Effector CD8-positive, alpha-beta T cell (primary cell): ENCODE data around the gene RTN4RL1.
"Not testable (repeated sequence)": the region's sequence is repeated elsewhere in the genome, so short reads cannot be mapped to it uniquely, and the experiment has no call there.

Source experiments
- DNase-seq: peaks from one replicate; lab custom pipeline; 2025; lab: John Stamatoyannopoulos, UW

The RTN4RL1 gene

GRCh38 chr17:1895479-1895878, 129.7 kb downstream of the RTN4RL1 start:
- not testable (repeated sequence) for DNase-seq

DNA sequence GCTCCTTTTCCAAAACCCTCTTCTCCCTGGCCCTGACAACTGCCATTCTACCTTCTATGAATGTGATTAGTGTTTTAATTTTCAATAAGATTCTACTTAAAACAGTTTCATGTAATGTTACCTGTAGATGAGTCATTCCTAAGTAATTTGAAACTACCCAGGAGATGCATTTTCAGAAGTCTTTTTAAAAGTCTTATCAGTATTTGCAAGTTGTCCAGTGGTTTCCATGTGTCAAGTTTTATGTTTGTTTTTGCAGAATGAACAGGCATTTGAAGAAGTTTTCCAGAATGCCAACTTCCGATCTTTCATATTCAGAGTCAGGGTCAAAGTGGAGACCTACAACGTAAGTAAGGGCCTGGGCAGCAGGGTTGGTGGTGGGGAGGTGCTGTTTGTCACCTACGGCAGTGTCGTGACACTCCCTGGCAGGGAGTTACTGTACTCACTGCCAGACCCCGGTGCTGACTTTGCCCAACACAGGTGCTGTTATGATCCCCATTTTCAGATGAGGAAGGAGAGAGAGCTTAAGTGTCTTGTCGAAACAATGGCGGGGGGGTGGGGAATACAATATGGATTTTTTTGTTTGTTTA, 130.3 kb downstream of the RTN4RL1 start:
- DNase-seq = no peak

GRCh38 chr17:1890758-1891450, 134.2 kb downstream of the RTN4RL1 start:
- no peak for DNase-seq

- DNase-seq = no peak
Measured at GRCh38 chr17:1888741-1889140, 136.4 kb downstream of the RTN4RL1 start.
